Measurements from ENCODE around the gene CALY.

The CALY gene

GRCh38 chr10:133281628-133282372, 54.9 kb downstream of the CALY start:
- DNase-seq = no peak

DNA sequence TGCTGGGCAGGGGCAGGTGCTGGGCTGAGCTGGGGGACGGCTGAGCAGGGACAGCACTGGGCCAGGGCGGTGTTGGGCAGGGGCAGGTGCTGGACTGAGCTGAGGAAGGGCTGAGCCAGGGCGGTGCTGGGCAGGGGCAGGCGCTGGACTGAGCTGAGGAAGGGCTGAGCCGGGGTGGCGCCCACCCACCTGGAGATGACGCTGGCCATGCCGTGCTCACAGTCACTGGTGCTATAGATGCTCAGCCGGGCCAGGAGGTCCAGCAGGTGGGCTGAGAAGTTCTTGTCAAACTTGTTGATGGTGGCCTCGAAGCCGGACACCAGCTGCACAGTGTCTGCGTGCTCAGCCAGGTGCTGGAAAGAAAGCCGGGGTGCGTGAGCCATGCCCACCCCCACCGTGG, 55.6 kb downstream of the CALY start:
- no peak for DNase-seq

GRCh38 chr10:133280391-133281059, 56.2 kb downstream of the CALY start:
- DNase-seq = no peak

- DNase-seq = no peak
Observed at GRCh38 chr10:133279326-133280226, 57.1 kb downstream of the CALY start.

DNA sequence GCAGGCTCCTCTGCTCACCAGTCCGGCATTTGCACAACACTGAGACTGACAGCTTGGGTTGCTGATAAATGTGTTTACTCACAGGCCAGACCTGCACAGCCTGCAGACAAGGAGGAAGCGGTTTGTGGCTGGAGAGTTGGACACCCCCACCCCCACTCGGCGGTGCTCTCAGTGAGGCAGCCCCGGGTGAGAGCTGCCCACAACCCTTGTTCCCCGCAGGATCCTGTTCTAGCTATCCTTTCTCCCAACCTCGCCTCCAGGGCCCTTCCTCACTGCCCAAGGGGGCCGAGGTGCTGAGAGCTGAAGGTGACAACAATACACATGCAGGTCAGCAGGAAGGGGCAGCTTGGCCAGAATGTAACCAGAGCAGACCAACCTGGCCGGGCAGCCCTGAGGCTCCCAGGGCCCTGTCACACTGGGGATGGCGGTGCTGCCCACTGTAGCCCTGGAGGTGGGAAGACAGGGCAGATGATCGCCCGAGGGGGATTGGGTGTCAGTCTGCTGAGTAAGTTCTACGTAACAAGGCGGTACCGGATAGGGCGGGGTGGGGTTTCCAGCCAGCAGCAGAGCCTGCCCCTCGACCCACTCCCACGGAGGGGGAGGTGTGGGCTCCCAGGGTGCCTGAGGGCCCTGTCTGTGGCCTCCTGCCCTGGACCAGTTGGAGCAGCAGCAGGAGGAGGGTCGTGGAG, 58.0 kb downstream of the CALY start:
- DNase-seq = peak; percentile 10

GRCh38 chr10:133277993-133278576, 58.6 kb downstream of the CALY start:
- no peak for DNase-seq

DNA sequence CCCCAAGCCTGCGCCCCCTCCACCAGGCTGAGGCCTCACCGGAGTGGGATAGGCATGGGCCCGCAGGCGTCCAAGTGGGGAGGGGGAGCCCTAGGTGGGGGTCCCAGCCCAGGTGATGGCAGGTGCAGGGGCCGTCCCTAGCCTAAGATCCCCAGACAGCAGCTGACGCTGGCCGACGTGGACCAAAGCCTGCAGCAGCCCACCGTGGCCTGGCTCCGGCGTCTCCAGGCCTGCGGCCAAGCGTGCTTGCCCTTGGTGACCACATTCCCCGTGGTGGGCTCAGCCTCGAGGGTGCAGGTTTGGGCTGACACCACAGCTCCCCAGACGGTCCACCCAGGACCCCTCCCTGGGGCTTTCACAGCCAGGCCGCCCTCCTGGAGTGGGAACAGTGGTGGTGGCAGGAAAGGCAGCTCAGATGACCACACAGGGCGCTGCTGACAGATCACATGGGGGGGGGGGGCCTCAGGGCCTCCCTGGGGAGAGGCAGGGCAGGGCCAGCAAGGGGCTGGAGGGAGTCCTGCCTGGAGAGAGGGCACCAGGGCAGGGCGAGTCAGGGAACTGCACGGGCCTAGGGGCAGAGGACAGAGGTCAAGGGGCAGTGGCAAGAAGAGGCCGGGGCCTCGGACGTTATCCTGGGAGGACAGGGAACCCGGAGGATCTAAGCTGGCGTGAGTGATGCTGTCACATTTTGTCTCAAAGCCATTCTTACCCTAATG, 59.3 kb downstream of the CALY start:
- no peak for DNase-seq

DNA sequence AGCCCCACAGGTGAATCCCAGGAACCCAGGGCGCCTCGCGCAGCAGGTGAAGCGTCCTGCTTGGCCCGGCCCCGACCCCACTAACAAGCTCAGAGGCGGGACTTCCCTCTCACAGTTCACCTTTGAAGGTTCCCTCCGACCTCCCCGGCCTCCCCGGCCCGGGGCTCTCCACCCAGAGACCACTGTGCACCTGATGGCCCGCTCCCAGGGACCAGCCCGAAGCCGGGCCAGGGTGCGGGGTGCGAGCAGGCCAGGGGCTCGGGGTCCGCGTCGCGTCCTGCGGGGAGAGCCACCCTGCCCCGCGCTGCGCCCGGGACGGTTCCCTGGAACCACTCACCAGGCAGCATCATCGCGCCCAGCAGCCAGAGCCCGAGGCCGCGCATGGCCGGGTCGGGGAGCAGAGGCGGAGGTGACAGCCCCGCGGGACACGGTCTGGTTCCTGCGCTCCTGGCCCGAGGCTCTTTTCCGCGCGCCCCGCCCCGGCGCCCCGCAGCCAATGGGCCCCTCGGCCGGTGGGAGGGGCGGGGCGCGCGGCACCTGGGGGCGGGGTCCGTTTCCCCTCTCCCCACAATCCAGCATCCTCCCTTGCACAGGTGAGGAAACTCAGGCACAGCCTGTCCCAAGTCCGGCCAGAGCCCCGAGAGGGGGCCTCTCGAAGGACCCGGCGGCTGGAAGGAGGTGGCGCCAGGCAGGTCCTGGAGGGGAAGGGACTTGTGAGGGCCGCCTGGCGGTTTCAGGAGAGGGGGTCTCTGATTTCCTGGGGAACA, 60.1 kb downstream of the CALY start, which contains the start of gene ADAM8:
ADAM8 (minus strand) TSS at position 434 of the 767 bp plus-strand sequence; CDS start at position 383, 51 bp downstream.
- DNase-seq = peak; percentile 29

GRCh38 chr10:133276100-133276434, 60.6 kb downstream of the CALY start:
- no peak for DNase-seq

GRCh38 chr10:133275684-133276092, 61.0 kb downstream of the CALY start:
- DNase-seq = no peak

DNA sequence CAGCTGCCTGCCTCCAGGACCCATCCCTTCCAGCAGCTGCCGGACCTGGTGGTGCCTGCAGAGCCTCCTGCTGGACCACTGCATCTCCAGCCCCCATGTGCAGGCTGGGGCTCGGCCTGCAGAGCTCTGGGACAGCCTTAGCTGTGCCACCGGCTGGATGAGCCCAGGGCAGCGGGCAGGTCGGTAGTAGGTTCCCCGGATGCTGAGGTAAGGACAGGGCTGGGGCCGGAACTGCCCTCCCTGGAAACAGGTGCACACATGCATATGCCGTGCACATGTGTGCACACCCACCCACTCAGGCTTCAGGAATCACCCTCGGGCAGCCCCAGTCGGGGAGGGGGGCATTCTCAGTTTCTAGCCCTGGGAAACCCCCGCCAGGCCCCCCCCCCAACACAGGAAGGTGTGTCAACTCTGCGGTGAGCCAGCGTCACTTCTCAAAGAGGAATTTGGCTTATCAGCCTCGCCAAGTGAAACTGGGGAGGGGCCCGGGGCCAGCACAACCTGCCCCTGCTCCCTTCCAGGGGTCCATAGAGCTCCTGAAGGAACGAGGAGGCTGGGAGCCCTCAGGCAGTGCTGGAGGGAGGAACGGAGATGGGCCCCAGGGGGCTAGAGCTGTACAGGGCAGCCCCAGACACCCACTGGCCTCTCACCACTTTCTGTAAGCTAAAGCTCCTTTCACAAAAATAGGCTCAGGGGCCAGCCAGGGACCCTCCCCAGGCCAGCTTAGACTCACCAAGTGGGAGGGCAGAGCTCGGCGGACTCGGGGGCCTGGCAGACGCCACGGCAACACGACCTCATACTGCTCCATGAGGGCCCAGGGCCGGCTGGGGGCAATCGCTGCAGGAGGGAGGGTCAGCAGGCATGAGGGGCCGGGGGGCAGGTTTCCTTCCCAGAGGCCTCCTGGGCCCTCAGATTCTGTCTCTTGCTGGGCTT, 61.7 kb downstream of the CALY start:
- no peak for DNase-seq
